ENCODE measurements around the gene ALG14.

ALG14 gene

GRCh38 chr1:94962409-94963265, 110.1 kb downstream of the ALG14 start:
- H4K20me1 ChIP-seq (ENCODE audit: control insufficient read depth, insufficient read depth, low read depth, low read length), result no peaks in the 10 kb centered on the region
- peak overlapping the region; percentile 61 for H3K4me3 ChIP-seq (ENCODE audit: low read length)

GRCh38 chr1:94961988-94962387, 110.8 kb downstream of the ALG14 start:
- Histone ChIP-seq H3K36me3 (ENCODE audit: control insufficient read depth, low read length) (no peaks in the 10 kb centered on the region), H3K9me3 (ENCODE audit: control insufficient read depth, insufficient read depth, low read length) (no peaks in the 10 kb centered on the region), H3F3A (ENCODE audit: control insufficient read depth, insufficient read depth) (no peaks in the 10 kb centered on the region), H3K4me3 (ENCODE audit: low read length) (no peak overlapping the region), H3K27ac (ENCODE audit: low read depth, low read length) (no peak overlapping the region), H3K4me2 (ENCODE audit: low read length) (no peak overlapping the region), H3K9me2 (replicated peaks; ENCODE audit: control insufficient read depth, low read length) (no peaks in the 10 kb centered on the region), H3K4me1 (ENCODE audit: control insufficient read depth, low read length) (peaks cover 39% of the 10 kb centered on the region), H4K20me1 (ENCODE audit: control insufficient read depth, insufficient read depth, low read depth, low read length) (no peaks in the 10 kb centered on the region), H3K79me2 (ENCODE audit: control insufficient read depth, low read length) (no peaks in the 10 kb centered on the region), H3K27me3 (ENCODE audit: control insufficient read depth, low read length) (no peaks in the 10 kb centered on the region)
- TF ChIP-seq CTCF (IDR thresholded peaks at IDR 0.05; ENCODE audit: low read depth, low read length, poor library complexity, severe bottlenecking), result no peak
- no peak for TF ChIP-seq EZH2phosphoT487 (IDR thresholded peaks at IDR 0.05; ENCODE audit: borderline replicate concordance, low read length)

More at GRCh38 chr1:94962409-94963265, 110.1 kb downstream of the ALG14 start:
- TF ChIP-seq EZH2phosphoT487 (IDR thresholded peaks at IDR 0.05; ENCODE audit: borderline replicate concordance, low read length) (no peak), CTCF (IDR thresholded peaks at IDR 0.05; ENCODE audit: low read depth, low read length, poor library complexity, severe bottlenecking) (no peak)
- Histone ChIP-seq H3K4me2 (ENCODE audit: low read length) (peak overlapping the region; percentile 76), H3K9me2 (replicated peaks; ENCODE audit: control insufficient read depth, low read length) (no peaks in the 10 kb centered on the region), H3K4me1 (ENCODE audit: control insufficient read depth, low read length) (peaks cover 39% of the 10 kb centered on the region), H3K36me3 (ENCODE audit: control insufficient read depth, low read length) (no peaks in the 10 kb centered on the region), H3K27ac (ENCODE audit: low read depth, low read length) (peak overlapping the region; percentile 32), H3K9me3 (ENCODE audit: control insufficient read depth, insufficient read depth, low read length) (no peaks in the 10 kb centered on the region), H3K79me2 (ENCODE audit: control insufficient read depth, low read length) (no peaks in the 10 kb centered on the region), H3K27me3 (ENCODE audit: control insufficient read depth, low read length) (no peaks in the 10 kb centered on the region), H3F3A (ENCODE audit: control insufficient read depth, insufficient read depth) (no peaks in the 10 kb centered on the region)

DNA sequence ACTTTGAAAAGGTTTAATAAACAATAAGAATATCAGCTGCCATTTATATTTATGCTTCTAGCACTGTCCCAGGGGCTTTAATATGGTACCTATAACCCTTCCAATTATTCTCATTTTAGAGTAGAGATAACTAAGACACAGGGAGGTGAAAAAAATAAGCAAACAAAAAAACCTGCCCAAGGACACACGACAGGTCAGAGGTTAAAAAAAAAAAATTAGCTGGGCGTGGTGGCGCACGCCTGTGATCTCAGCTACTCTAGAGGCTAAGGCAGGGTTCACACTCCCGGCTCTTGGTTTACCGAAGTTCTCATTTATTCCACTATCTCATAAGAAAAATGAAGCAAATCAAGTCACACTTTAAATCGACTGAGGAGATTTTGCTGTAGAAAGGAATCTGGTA, 111.2 kb downstream of the ALG14 start:
- Histone ChIP-seq H3F3A (ENCODE audit: control insufficient read depth, insufficient read depth) (no peaks in the 10 kb centered on the region), H3K4me3 (ENCODE audit: low read length) (no peak overlapping the region), H3K27ac (ENCODE audit: low read depth, low read length) (no peak overlapping the region), H3K4me2 (ENCODE audit: low read length) (no peak overlapping the region), H4K20me1 (ENCODE audit: control insufficient read depth, insufficient read depth, low read depth, low read length) (no peaks in the 10 kb centered on the region), H3K27me3 (ENCODE audit: control insufficient read depth, low read length) (no peaks in the 10 kb centered on the region), H3K9me2 (replicated peaks; ENCODE audit: control insufficient read depth, low read length) (no peaks in the 10 kb centered on the region), H3K4me1 (ENCODE audit: control insufficient read depth, low read length) (peaks cover 39% of the 10 kb centered on the region), H3K36me3 (ENCODE audit: control insufficient read depth, low read length) (no peaks in the 10 kb centered on the region), H3K9me3 (ENCODE audit: control insufficient read depth, insufficient read depth, low read length) (no peaks in the 10 kb centered on the region), H3K79me2 (ENCODE audit: control insufficient read depth, low read length) (no peaks in the 10 kb centered on the region)
- TF ChIP-seq CTCF (IDR thresholded peaks at IDR 0.05; ENCODE audit: low read depth, low read length, poor library complexity, severe bottlenecking), result no peak
- no peak for TF ChIP-seq EZH2phosphoT487 (IDR thresholded peaks at IDR 0.05; ENCODE audit: borderline replicate concordance, low read length)

Data from DOHH2 (cell line).